Thyroid gland (tissue), 4 donors: Measurements from ENCODE around the gene PPP6C. TPM values are rescaled to one million over a fixed set of nuclear protein-coding genes. Genes with fewer than 3 reads are reported as not detected.
"Not testable (repeated sequence)": the region's sequence is repeated elsewhere in the genome, so short reads cannot be mapped to it uniquely, and the experiment has no call there.

Source experiments
- DNase-seq, 2 donors: peaks; one replicate each; pipeline ENCODE4 v3.0.0-alpha.2; 2019
- H3K27ac ChIP-seq, 3 donors: fragments of 200-600 bp; sonication (generic); 1 replicate in 2 of 3; 2 replicates in 1 of 3; pipeline ENCODE4 v1.5.1; 2016 to 2019; ENCODE audit warnings: mild to moderate bottlenecking in 1 of 3, moderate library complexity in 1 of 3
- H3K27me3 ChIP-seq: fragments of 200-600 bp; sonication (generic); one replicate; pipeline ENCODE4 v1.5.1; 2019
- H3K36me3 ChIP-seq, 2 donors: fragments of 200-600 bp; sonication (generic); one replicate each; pipeline ENCODE4 v1.5.1; 2016 to 2019
- H3K4me1 ChIP-seq, 2 donors: fragments of 200-600 bp; sonication (generic); one replicate each; pipeline ENCODE4 v1.5.1; 2017 to 2019
- H3K4me3 ChIP-seq, 3 donors: fragments of 200-600 bp; sonication (generic); replicated peaks in 1 of 3; 1 replicate in 2 of 3; 2 replicates in 1 of 3; pipeline ENCODE4 v1.5.1; 2016; ENCODE audit warnings: mild to moderate bottlenecking in 1 of 3
- H3K9me3 ChIP-seq: fragments of 200-600 bp; sonication (generic); one replicate; pipeline ENCODE4 v1.5.1; 2017
- CTCF ChIP-seq, 6 experiments: fragments of 200-600 bp in 3 of 6; fragments of 450-650 bp in 3 of 6; sonication (generic) in 3 of 6; IDR thresholded peaks; one replicate each; pipeline ENCODE4 v1.5.1; 2016 to 2019; ENCODE audit warnings: antibody characterized with exemption in 6 of 6, mild to moderate bottlenecking in 2 of 6, inconsistent platforms in 1 of 6, moderate library complexity in 1 of 6
- POLR2A ChIP-seq, 2 donors: fragments of 450-650 bp; IDR thresholded peaks; one replicate each; pipeline ENCODE4 v1.6.1; 2017; ENCODE audit warnings: antibody characterized with exemption in 2 of 2, mild to moderate bottlenecking in 2 of 2, moderate library complexity in 1 of 2
- WGBS, 2 donors: methylation state at CpG; one replicate each; pipeline ENCODE4 v1.1.5; 2017; 5-methylcytosine and 5-hydroxymethylcytosine counted together
- intact Hi-C: fragments of 100-400 bp; cut with DNase I; formaldehyde crosslinking; loops from one replicate; pipeline ENCODE4 v1.15.1; 2023
- total RNA-seq, 4 donors: library from RNA; depleted of rRNA; stranded (reverse); fragments of >200 nt; gene quantifications; one replicate each; pipeline ENCODE4 v1.2.3, GENCODE V29; 2016

PPP6C gene
- total RNA-seq, 4 donors from 2014 or later: 41.3 to 63.1 (median 47.8) TPM

DNA sequence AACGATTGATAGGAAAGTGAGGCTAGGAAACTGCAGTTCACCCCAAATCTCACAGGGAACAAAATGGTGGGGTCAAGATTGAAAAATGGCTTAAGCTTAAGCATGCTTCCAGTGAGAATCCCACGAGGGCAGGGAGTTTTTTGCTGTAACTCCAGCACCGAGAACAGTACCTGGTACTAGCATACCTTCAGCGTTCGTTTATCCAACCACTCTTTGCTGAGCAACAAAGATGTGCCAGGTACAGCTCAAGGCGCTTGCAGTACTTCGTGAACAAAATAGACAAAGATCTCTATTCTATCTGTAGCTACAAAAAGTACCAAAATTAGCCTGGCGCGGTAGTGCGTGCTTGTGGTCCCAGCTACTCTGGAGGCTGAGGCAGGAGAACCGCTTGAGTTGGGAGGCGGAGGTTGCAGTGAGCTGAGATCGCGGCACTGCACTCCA lies 778 bp upstream of the PPP6C start:
- H3K4me1 ChIP-seq: peaks cover 35 to 42% of the 10 kb centered on the region in 2 donors
- TF ChIP-seq POLR2A (IDR thresholded peaks at IDR 0.05) (no peak), CTCF (IDR thresholded peaks at IDR 0.05) (no peak)
- intact Hi-C loops: no loop called here
- no peaks in the 10 kb centered on the region for H3K27me3 ChIP-seq
- H3K9me3 ChIP-seq: no peaks in the 10 kb centered on the region
- H3K36me3 ChIP-seq: no peaks in the 10 kb centered on the region
- 48 to 55% methylated on average over 14 of the region's 14 CpGs for WGBS, 2 donors
- H3K4me3 ChIP-seq: peak overlapping the region; percentile 15 to 99 (median 17)
- DNase-seq: peak in 1 of 2 donors; percentile 10
- H3K27ac ChIP-seq: peak overlapping the region; percentile 40 to 98 (median 91)

- peaks cover 37 to 43% of the 10 kb centered on the region in 2 donors for H3K4me1 ChIP-seq
- no peaks in the 10 kb centered on the region for H3K9me3 ChIP-seq
- no peaks in the 10 kb centered on the region for H3K27me3 ChIP-seq
- DNase-seq: peak; percentile 29 to 36
- no peaks in the 10 kb centered on the region for H3K36me3 ChIP-seq
- peak overlapping the region; percentile 51 to 99 (median 94) for H3K4me3 ChIP-seq
- H3K27ac ChIP-seq: peak overlapping the region; percentile 82 to 98 (median 91)
- intact Hi-C loops: no loop called here
- TF ChIP-seq POLR2A (IDR thresholded peaks at IDR 0.05) (no peak), CTCF (IDR thresholded peaks at IDR 0.05) (no peak)
- 0% methylated on average over 9 to 13 of the region's 26 CpGs for WGBS, 2 donors
Measured at GRCh38 chr9:125189011-125189360, 617 bp downstream of the PPP6C start.

GRCh38 chr9:125183561-125183960 lies 6.0 kb downstream of the PPP6C start:
- TF ChIP-seq CTCF (IDR thresholded peaks at IDR 0.05) (no peak), POLR2A (IDR thresholded peaks at IDR 0.05) (no peak)
- Histone ChIP-seq H3K4me3 (no peak overlapping the region), H3K36me3 (no peaks in the 10 kb centered on the region), H3K4me1 (peaks cover 44 to 46% of the 10 kb centered on the region in 2 donors), H3K9me3 (no peaks in the 10 kb centered on the region), H3K27ac (peak overlapping the region in 2 of 3 donors; percentile 0 to 36), H3K27me3 (no peaks in the 10 kb centered on the region)
- 89 to 91% methylated on average over 2 of the region's 2 CpGs for WGBS, 2 donors
- intact Hi-C loops: no loop called here
- no peak for DNase-seq

DNA sequence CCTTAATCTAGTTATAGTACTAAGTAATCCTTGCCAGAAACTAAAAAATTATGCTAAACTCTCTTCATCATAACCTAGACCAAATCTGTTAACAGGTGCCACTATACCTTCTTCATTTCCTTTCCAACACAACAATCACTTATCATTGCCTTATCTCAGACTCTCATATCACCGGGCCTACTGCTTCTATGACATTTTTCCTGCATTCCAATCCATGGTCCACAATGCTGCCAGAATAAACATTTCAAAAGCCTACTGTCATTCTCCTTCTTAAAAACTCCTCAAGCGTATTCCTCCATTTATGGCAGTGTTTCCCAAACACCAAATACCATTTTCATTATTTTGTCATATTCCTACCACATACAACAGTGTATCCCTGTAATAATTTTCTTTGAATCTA lies 6.5 kb downstream of the PPP6C start:
- Histone ChIP-seq H3K4me1 (peaks cover 39 to 41% of the 10 kb centered on the region in 2 donors), H3K27ac (peak overlapping the region in 2 of 3 donors; percentile 0 to 36), H3K36me3 (no peaks in the 10 kb centered on the region), H3K4me3 (no peak overlapping the region), H3K9me3 (no peaks in the 10 kb centered on the region), H3K27me3 (no peaks in the 10 kb centered on the region)
- intact Hi-C loops: no loop called here
- DNase-seq: no peak
- TF ChIP-seq CTCF (IDR thresholded peaks at IDR 0.05) (no peak), POLR2A (IDR thresholded peaks at IDR 0.05) (no peak)
- 31 to 34% methylated on average over 2 of the region's 2 CpGs for WGBS, 2 donors

DNA sequence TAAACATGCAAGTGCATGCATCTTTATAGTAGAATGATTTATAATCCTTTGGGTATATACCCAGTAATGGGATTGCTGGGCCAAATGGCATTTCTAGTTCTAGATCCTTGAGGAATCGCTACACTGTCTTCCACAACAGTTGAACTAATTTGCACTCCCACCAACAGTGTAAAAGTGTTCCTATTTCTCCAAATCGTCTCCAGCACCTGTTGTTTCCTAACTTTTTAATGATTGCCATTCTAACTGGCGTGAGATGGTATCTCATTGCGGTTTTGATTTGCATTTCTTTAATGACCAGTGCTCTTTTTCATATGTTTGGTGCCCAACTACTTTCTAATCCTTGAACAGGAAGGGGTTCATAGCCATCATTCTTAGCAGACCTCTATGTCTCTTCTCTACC lies 7.8 kb downstream of the PPP6C start:
- WGBS, 2 donors: 96 to 98% methylated on average over 4 of the region's 4 CpGs
- H3K27me3 ChIP-seq, H3K9me3 ChIP-seq, H3K27ac ChIP-seq, DNase-seq, intact Hi-C loops, H3K4me3 ChIP-seq, H3K36me3 ChIP-seq: not testable (repeated sequence)
- peaks cover 26 to 30% of the 10 kb centered on the region in 2 donors for H3K4me1 ChIP-seq

DNA sequence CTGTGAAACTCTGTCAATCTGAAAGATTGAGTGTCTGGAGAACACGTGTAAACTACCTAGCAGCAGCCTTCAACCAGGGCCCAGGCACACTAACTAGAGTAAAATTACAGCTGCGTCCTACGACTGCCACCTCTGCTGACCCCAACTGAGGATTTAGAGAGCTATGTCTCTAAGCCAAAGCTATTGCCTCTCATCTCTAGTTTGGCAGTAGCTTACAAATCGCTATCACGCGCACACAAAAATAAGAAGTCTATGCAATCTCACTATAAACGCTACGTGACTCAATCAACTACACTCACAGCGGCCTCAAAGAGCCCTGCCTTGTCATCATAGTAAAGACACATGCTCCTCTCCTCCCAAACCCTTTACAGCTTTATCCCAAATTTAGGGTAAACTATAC lies 8.7 kb downstream of the PPP6C start:
- 95% methylated on average over 9 of the region's 9 CpGs for WGBS, 2 donors
- no peaks in the 10 kb centered on the region for H3K9me3 ChIP-seq
- H3K36me3 ChIP-seq: no peaks in the 10 kb centered on the region
- intact Hi-C loops: no loop called here
- H3K4me3 ChIP-seq: no peak overlapping the region
- H3K4me1 ChIP-seq: peaks cover 19 to 22% of the 10 kb centered on the region in 2 donors
- no peak for TF ChIP-seq POLR2A (IDR thresholded peaks at IDR 0.05)
- no peak for TF ChIP-seq CTCF (IDR thresholded peaks at IDR 0.05)
- H3K27ac ChIP-seq: no peak overlapping the region
- H3K27me3 ChIP-seq: no peaks in the 10 kb centered on the region
- no peak for DNase-seq

DNA sequence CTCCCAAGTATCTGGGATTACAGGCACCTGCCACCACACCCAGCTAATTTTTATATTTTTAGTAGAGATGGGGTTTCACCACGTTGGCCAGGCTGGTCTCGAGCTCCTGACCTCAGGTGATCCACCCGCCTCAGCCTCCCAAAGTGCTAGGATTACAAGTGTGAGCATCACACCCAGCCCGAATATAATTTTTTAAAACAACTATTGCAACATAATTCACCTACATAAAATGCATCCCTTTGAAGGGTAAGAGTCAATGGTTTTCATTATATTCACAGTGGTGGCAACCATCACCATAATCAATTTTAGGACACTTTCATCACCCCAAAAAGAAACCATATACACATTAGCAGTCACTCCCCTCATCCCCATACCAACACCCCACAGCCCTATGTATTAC lies 9.8 kb downstream of the PPP6C start:
- 96% methylated on average over 4 of the region's 4 CpGs for WGBS, 2 donors
- H3K4me1 ChIP-seq: peaks cover 16 to 19% of the 10 kb centered on the region in 2 donors
- H3K4me3 ChIP-seq, intact Hi-C loops, DNase-seq, H3K27ac ChIP-seq, H3K9me3 ChIP-seq, H3K36me3 ChIP-seq, H3K27me3 ChIP-seq: not testable (repeated sequence)
